GM20000 (cell line): ENCODE results near the gene IQGAP2.

ENCODE experiments used
- DNase-seq: peaks from one replicate; pipeline ENCODE4 v3.0.0; 2012; ENCODE audit warnings: low spot score
- CTCF ChIP-seq: IDR thresholded peaks from 2 replicates; pipeline ENCODE4 v1.5.1; 2012; ENCODE audit warnings: mild to moderate bottlenecking, control low read depth; ENCODE audit errors: extremely low read depth, missing control alignments

Gene IQGAP2

GRCh38 chr5:76475936-76476335, 72.9 kb downstream of the IQGAP2 start:
- DNase-seq: no peak
- TF ChIP-seq CTCF: no peak

GRCh38 chr5:76476474-76477038, 73.5 kb downstream of the IQGAP2 start:
- no peak for DNase-seq
- TF ChIP-seq CTCF: no peak

DNA sequence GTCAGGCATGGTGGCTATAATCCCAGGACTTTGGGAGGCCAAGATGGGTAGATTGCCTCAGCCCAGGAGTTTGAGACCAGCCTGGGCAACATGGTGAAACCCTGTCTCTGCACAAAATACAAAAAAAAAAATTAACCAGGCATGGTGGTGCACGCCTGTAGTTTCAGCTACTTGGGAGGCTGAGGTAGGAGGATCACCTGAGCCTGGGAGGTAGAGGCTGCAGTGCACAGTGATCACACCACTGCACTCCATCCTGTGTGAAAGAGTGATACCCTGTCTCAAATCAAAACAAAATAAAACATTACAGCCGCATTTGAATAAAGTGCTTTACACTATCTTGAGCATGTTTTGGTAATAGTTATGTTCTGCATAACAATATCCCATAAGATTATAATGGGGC, 74.0 kb downstream of the IQGAP2 start:
- no peak for TF ChIP-seq CTCF
- DNase-seq: no peak

GRCh38 chr5:76477571-76477970, 74.5 kb downstream of the IQGAP2 start:
- TF ChIP-seq CTCF: no peak
- DNase-seq: no peak

GRCh38 chr5:76479281-76479680, 76.2 kb downstream of the IQGAP2 start:
- no peak for DNase-seq

DNA sequence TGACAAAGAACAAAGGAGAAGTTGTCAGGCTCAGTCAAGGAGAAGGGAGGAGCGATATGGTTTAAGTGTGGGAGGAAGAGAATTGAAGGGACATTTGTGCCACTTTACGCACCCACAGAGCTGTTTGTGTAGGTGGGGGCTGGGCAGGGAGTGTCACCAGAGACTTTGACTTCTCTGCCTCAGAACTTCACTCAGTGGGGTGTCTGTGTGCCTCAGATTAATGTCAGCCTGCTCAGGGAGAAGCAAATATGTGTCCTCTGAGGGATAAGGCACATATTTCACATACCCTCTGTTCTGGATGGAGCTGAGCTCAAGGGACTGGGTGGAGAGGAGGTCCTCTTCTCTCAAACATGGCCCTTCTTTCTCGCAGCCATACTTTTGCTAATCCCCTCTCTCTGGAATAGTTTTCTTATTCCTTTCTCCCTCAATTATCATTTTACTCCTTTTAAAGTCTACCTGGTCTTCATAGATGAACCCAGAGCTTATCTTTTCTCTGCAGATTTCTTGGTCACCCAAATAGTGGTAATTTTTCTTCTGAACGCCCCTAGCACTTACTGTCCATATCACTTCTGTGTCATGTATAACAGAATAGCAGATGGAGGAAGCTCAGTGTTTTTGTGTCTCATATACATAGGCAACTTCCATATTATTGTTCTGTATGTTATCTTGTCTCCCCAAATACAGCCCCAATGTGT, 77.0 kb downstream of the IQGAP2 start:
- no peak for TF ChIP-seq CTCF
- no peak for DNase-seq

More at GRCh38 chr5:76479281-76479680, 76.2 kb downstream of the IQGAP2 start:
- TF ChIP-seq CTCF: no peak

DNA sequence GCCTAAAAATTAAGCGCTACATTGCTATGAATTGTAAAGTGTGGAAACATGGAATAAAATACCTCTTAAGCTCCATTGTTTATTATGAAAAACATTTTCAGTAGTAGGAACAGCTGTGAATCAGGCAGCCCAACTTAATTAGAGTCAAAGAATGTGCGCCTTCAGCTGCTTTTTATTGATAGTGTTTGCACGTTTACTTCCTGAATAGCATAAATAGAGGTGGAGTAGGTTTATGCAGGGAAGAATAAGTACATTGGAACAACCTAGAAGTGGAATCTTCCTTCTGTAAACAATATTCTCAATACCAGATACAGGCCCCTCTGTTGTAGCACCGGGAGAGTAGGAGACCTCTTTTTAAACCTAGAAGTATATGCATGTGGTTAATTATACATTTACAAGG, 79.9 kb downstream of the IQGAP2 start:
- no peak for TF ChIP-seq CTCF
- no peak for DNase-seq
